ENCODE data around the gene MACROD1. TPM values are rescaled to one million over a fixed set of nuclear protein-coding genes. Genes with fewer than 3 reads are reported as not detected.

MACROD1 gene
- total RNA-seq, 1 donor from 2014 or later: 4.1 TPM

GRCh38 chr11:63996512-63996911, 169.4 kb downstream of the MACROD1 start:
- DNase-seq (ENCODE audit: low spot score): no peak
- H3K36me3 Mint-ChIP-seq (ENCODE audit: low read depth, unreplicated experiment): peaks cover 25% of the 10 kb centered on the region
- peaks cover 3% of the 10 kb centered on the region for H3K27me3 Mint-ChIP-seq (ENCODE audit: unreplicated experiment)
- no peak overlapping the region for H3K27ac Mint-ChIP-seq (ENCODE audit: unreplicated experiment)
- no peak for TF ChIP-seq CTCF (IDR thresholded peaks at IDR 0.05; ENCODE audit: unreplicated experiment)
- H3K4me1 Mint-ChIP-seq (ENCODE audit: unreplicated experiment): peaks cover 3% of the 10 kb centered on the region
- H3K9me3 Mint-ChIP-seq (ENCODE audit: unreplicated experiment): no peaks in the 10 kb centered on the region
- no peak overlapping the region for H3K4me3 Mint-ChIP-seq (ENCODE audit: unreplicated experiment)

- TF ChIP-seq CTCF (IDR thresholded peaks at IDR 0.05; ENCODE audit: unreplicated experiment): no peak
- Mint-ChIP-seq H3K36me3 (ENCODE audit: low read depth, unreplicated experiment) (peaks cover 33% of the 10 kb centered on the region), H3K4me3 (ENCODE audit: unreplicated experiment) (no peak overlapping the region), H3K4me1 (ENCODE audit: unreplicated experiment) (peaks cover 5% of the 10 kb centered on the region), H3K27me3 (ENCODE audit: unreplicated experiment) (peaks cover 3% of the 10 kb centered on the region), H3K27ac (ENCODE audit: unreplicated experiment) (no peak overlapping the region), H3K9me3 (ENCODE audit: unreplicated experiment) (no peaks in the 10 kb centered on the region)
- no peak for DNase-seq (ENCODE audit: low spot score)
These were observed 171.9 kb downstream of the MACROD1 start for GRCh38 chr11:63993993-63994392.

- Mint-ChIP-seq H3K4me1 (ENCODE audit: unreplicated experiment) (peaks cover 2% of the 10 kb centered on the region), H3K27ac (ENCODE audit: unreplicated experiment) (peak overlapping the region; percentile 67), H3K36me3 (ENCODE audit: low read depth, unreplicated experiment) (peaks cover 37% of the 10 kb centered on the region), H3K27me3 (ENCODE audit: unreplicated experiment) (peaks cover 5% of the 10 kb centered on the region), H3K4me3 (ENCODE audit: unreplicated experiment) (peak overlapping the region; percentile 71), H3K9me3 (ENCODE audit: unreplicated experiment) (no peaks in the 10 kb centered on the region)
- TF ChIP-seq CTCF (IDR thresholded peaks at IDR 0.05; ENCODE audit: unreplicated experiment): no peak
- DNase-seq (ENCODE audit: low spot score): no peak
These were observed 172.8 kb downstream of the MACROD1 start for GRCh38 chr11:63993100-63993499.

- H3K4me3 Mint-ChIP-seq (ENCODE audit: unreplicated experiment): peak overlapping the region; percentile 62
- H3K27ac Mint-ChIP-seq (ENCODE audit: unreplicated experiment): no peak overlapping the region
- no peak for TF ChIP-seq CTCF (IDR thresholded peaks at IDR 0.05; ENCODE audit: unreplicated experiment)
- H3K27me3 Mint-ChIP-seq (ENCODE audit: unreplicated experiment): peaks cover 11% of the 10 kb centered on the region
- H3K36me3 Mint-ChIP-seq (ENCODE audit: low read depth, unreplicated experiment): peaks cover 36% of the 10 kb centered on the region
- no peak for DNase-seq (ENCODE audit: low spot score)
- H3K4me1 Mint-ChIP-seq (ENCODE audit: unreplicated experiment): peaks cover 2% of the 10 kb centered on the region
- no peaks in the 10 kb centered on the region for H3K9me3 Mint-ChIP-seq (ENCODE audit: unreplicated experiment)
These were observed 174.4 kb downstream of the MACROD1 start for GRCh38 chr11:63991558-63991957.

GRCh38 chr11:63986932-63987513, 178.9 kb downstream of the MACROD1 start:
- Mint-ChIP-seq H3K9me3 (ENCODE audit: unreplicated experiment) (no peaks in the 10 kb centered on the region), H3K36me3 (ENCODE audit: low read depth, unreplicated experiment) (peaks cover 17% of the 10 kb centered on the region), H3K4me3 (ENCODE audit: unreplicated experiment) (peak overlapping the region; percentile 87), H3K27ac (ENCODE audit: unreplicated experiment) (peak overlapping the region; percentile 64), H3K4me1 (ENCODE audit: unreplicated experiment) (peaks cover 12% of the 10 kb centered on the region), H3K27me3 (ENCODE audit: unreplicated experiment) (peaks cover 12% of the 10 kb centered on the region)
- no peak for TF ChIP-seq CTCF (IDR thresholded peaks at IDR 0.05; ENCODE audit: unreplicated experiment)
- DNase-seq (ENCODE audit: low spot score): no peak
